K562 (cell line): ENCODE measurements around the gene CASP6. TPM values are rescaled to one million over a fixed set of nuclear protein-coding genes. Genes with fewer than 3 reads are reported as not detected.
A peak's percentile ranks its signal among the peaks of the same experiment; 100 is the strongest.

Source experiments
- ATAC-seq: fragments of 200-7000 bp; cut with Tn5 transposase; 3 replicates; pipeline ENCODE4 v1.9.1; 2020; ENCODE audit warnings: moderate library complexity
- BruUV-seq: library from RNA; stranded (reverse); fragments of 400-500 nt; replicated peaks from 2 replicates; lab custom pipeline; 2021; lab: Mats Ljungman, UMichigan
- CTCF ChIA-PET: fragments of 300-600 bp; formaldehyde crosslinking; extraction: SDS; loops from one replicate; lab custom pipeline; 2021; ENCODE audit warnings: low intra/inter-chr PET ratio; lab: Yijun Ruan, JAX
- POLR2A ChIA-PET: fragments of 300-600, 350-650 bp; sonication (Branson Sonifier 250); formaldehyde crosslinking; extraction: SDS; loops from one replicate; lab custom pipeline; 2021; ENCODE audit warnings: antibody characterized with exemption, inconsistent platforms; lab: Yijun Ruan, JAX
- DNase-seq, 4 experiments: peaks; one replicate each; pipeline versions ENCODE4 v3.0.0 to v3.0.0-alpha.2; 2011 to 2018; ENCODE audit warnings: low spot score in 3 of 4, mixed read lengths in 3 of 4; ENCODE audit errors: extremely low read depth in 1 of 4
- FAIRE-seq: peaks from 2 replicates; lab custom pipeline; 2011; peaks lifted over from hg19 to GRCh38; lab: Jason Lieb, UNC
- H2AFZ ChIP-seq: 2 replicates; pipeline ENCODE4 v1.6.0; 2011; ENCODE audit warnings: low read depth, low read length, control low read depth, inconsistent platforms
- H3K27ac ChIP-seq: fragments of 200-600 bp; 3 replicates; pipeline ENCODE4 v1.8.0; 2011; ENCODE audit warnings: low read depth, mild to moderate bottlenecking, control low read depth, inconsistent platforms, low read length, moderate library complexity, mixed read lengths; ENCODE audit errors: extremely low read depth
- H3K27me3 ChIP-seq, 2 experiments: fragments of 300-600 bp in 1 of 2; 2 replicates in 1 of 2; 3 replicates in 1 of 2; pipeline versions ENCODE4 v1.6.0 to v1.8.0; 2011; ENCODE audit warnings: inconsistent platforms in 2 of 2, low read length in 2 of 2, mild to moderate bottlenecking in 1 of 2, mixed read lengths in 1 of 2, moderate library complexity in 1 of 2; ENCODE audit not compliant: control insufficient read depth in 2 of 2, insufficient read depth in 2 of 2
- H3K36me3 ChIP-seq: fragments of 300-600 bp; 3 replicates; pipeline ENCODE4 v1.8.0; 2011; ENCODE audit warnings: mild to moderate bottlenecking, low read length, inconsistent platforms; ENCODE audit not compliant: control insufficient read depth, insufficient read depth
- H3K4me1 ChIP-seq, 2 experiments: fragments of 200-600 bp in 1 of 2; replicated peaks in 1 of 2; 2 replicates in 1 of 2; 3 replicates in 1 of 2; pipeline versions ENCODE4 v1.5.1 to v1.8.0; 2011; ENCODE audit warnings: inconsistent platforms in 2 of 2, low read length in 2 of 2, mild to moderate bottlenecking in 1 of 2, mixed read lengths in 1 of 2, moderate library complexity in 1 of 2; ENCODE audit not compliant: control insufficient read depth in 2 of 2, insufficient read depth in 2 of 2
- H3K4me2 ChIP-seq: 2 replicates; pipeline ENCODE4 v1.6.1; 2011; ENCODE audit warnings: low read length, control low read depth, inconsistent platforms, mixed read lengths; ENCODE audit not compliant: insufficient read depth
- H3K4me3 ChIP-seq: fragments of 200-600 bp; sonication (generic), shearing (Covaris generic); 2 replicates; pipeline ENCODE4 v1.5.1; 2016; ENCODE audit warnings: control low read depth, inconsistent platforms
- H3K79me2 ChIP-seq: fragments of 200-600 bp; 3 replicates; pipeline ENCODE4 v1.8.0; 2011; ENCODE audit warnings: low read length, inconsistent platforms; ENCODE audit not compliant: control insufficient read depth, insufficient read depth
- H3K9ac ChIP-seq, 2 experiments: 2 replicates each; pipeline versions ENCODE4 v1.6.0 to v1.6.1; 2011; ENCODE audit warnings: low read depth in 2 of 2, low read length in 2 of 2, control low read depth in 1 of 2, inconsistent platforms in 1 of 2, mild to moderate bottlenecking in 1 of 2, mixed read lengths in 1 of 2; ENCODE audit not compliant: insufficient read depth in 1 of 2
- H3K9me1 ChIP-seq: one replicate; pipeline ENCODE4 v1.6.0; 2011; ENCODE audit warnings: inconsistent platforms, mild to moderate bottlenecking, low read length, moderate library complexity; ENCODE audit not compliant: control insufficient read depth, insufficient read depth
- H3K9me3 ChIP-seq: replicated peaks from 2 replicates; pipeline ENCODE4 v1.5.1; 2011; ENCODE audit warnings: low read depth, low read length, inconsistent platforms; ENCODE audit not compliant: control insufficient read depth, insufficient read depth
- H4K20me1 ChIP-seq: replicated peaks from 2 replicates; pipeline ENCODE4 v1.6.1; 2011; ENCODE audit warnings: low read length, inconsistent platforms, mixed read lengths; ENCODE audit not compliant: control insufficient read depth, insufficient read depth
- CBX8 ChIP-seq: fragments of 200-600 bp; sonication (generic); IDR thresholded peaks from 2 replicates; pipeline ENCODE4 v1.6.1; 2012; ENCODE audit warnings: borderline replicate concordance, mixed run types, low read depth, mild to moderate bottlenecking, moderate library complexity, mixed read lengths, low read length, control low read depth, inconsistent platforms; ENCODE audit not compliant: poor library complexity, severe bottlenecking; ENCODE audit errors: extremely low read depth
- CEBPG ChIP-seq, 3 experiments: fragments of 200-800 bp in 1 of 3; sonication (Bioruptor generic) in 1 of 3; sonication (generic) in 1 of 3; formaldehyde crosslinking in 1 of 3; IDR thresholded peaks in 2 of 3; conservative IDR thresholded peaks in 1 of 3; 2 replicates each; pipeline versions ENCODE4 v1.6.1 to v1.8.0; 2016 to 2022; ENCODE audit warnings: missing compliant biosample characterization in 2 of 3, missing genetic modification characterization in 2 of 3, mild to moderate bottlenecking in 1 of 3, missing genetic modification reagents in 1 of 3
- CHCHD3 ChIP-seq: fragments of 250-450 bp; sonication (Bioruptor Pico); IDR thresholded peaks from 2 replicates; pipeline ENCODE4 v2.1.2; 2022; ENCODE audit warnings: mild to moderate bottlenecking
- EGR1 ChIP-seq: fragments of 450-650 bp; conservative IDR thresholded peaks from 2 replicates; pipeline ENCODE4 v1.6.1; 2017; ENCODE audit warnings: mild to moderate bottlenecking
- FOXA3 ChIP-seq, 2 experiments: fragments of 450-650 bp in 1 of 2; sonication (generic) in 1 of 2; formaldehyde crosslinking; IDR thresholded peaks in 1 of 2; conservative IDR thresholded peaks in 1 of 2; 2 replicates each; pipeline versions ENCODE4 v1.4.0 to v1.8.0; 2020 to 2022; ENCODE audit warnings: mild to moderate bottlenecking in 2 of 2, missing genetic modification reagents in 1 of 2
- MEIS2 ChIP-seq: fragments of 450-650 bp; IDR thresholded peaks from 2 replicates; pipeline ENCODE4 v1.6.1; 2014; ENCODE audit warnings: mild to moderate bottlenecking; ENCODE audit not compliant: partially characterized antibody
- SRSF9 ChIP-seq: fragments of 200-400 bp; formaldehyde crosslinking; IDR thresholded peaks from 2 replicates; pipeline ENCODE4 v1.6.1; 2017; ENCODE audit warnings: low read depth, low read length, borderline replicate concordance
- ZNF175 ChIP-seq: fragments of 200-800 bp; sonication (Bioruptor generic); IDR thresholded peaks from 2 replicates; pipeline ENCODE4 v1.6.1; 2016; ENCODE audit warnings: low read depth, mild to moderate bottlenecking, missing genetic modification characterization, missing compliant biosample characterization
- in situ Hi-C: fragments of 300-500 bp; cut with MboI; formaldehyde crosslinking; loops from 4 replicates; pipeline ENCODE4 v1.15.0; 2018; ENCODE audit warnings: inconsistent platforms, mixed read lengths
- intact Hi-C: fragments of 100-400 bp; cut with micrococcal nuclease; formaldehyde crosslinking; loops from 2 replicates; pipeline ENCODE4 v1.14.2; 2022
- polyA plus RNA-seq, 8 experiments: library from polyadenylated mRNA; depleted of rRNA in 4 of 8; stranded (reverse) in 5 of 8; unstranded in 3 of 8; fragments of >200 nt; fragmentation: Nextera tagmentation in 2 of 8; fragmentation: Illumina TruSeq in 1 of 8; extraction: Ambion mirVana in 2 of 8; extraction: Trizol in 1 of 8; gene quantifications; 2 replicates each; pipeline versions ENCODE4 v1.2.1 to v1.2.3, GENCODE V29; 2011 to 2014; ENCODE audit warnings: inconsistent platforms in 1 of 8, missing spikeins in 1 of 8
- total RNA-seq, 7 experiments: library from RNA; depleted of rRNA in 6 of 7; stranded (reverse); fragments of >200 nt in 6 of 7; fragmentation: Illumina TruSeq in 2 of 7; extraction: Trizol in 2 of 7; gene quantifications; 2 replicates each; pipeline versions ENCODE4 v1.2.1 to v1.2.3, GENCODE V29; 2011 to 2021; ENCODE audit warnings: low replicate concordance in 1 of 7
- TF ChIP-seq, protein P1 (sequence below), 2 experiments: IDR thresholded peaks in 1 of 2; conservative IDR thresholded peaks in 1 of 2; 2 replicates each; pipeline ENCODE4 v1.6.1; 2016; ENCODE audit warnings: low read depth in 2 of 2, mild to moderate bottlenecking in 1 of 2, missing compliant biosample characterization in 1 of 2, missing genetic modification characterization in 1 of 2, moderate library complexity in 1 of 2
- TF ChIP-seq, protein P2 (sequence below): fragments of 200-800 bp; sonication (Bioruptor generic); IDR thresholded peaks from 2 replicates; pipeline ENCODE4 v1.6.1; 2017; ENCODE audit warnings: missing genetic modification characterization, missing compliant biosample characterization
- TF ChIP-seq, protein P3 (sequence below): fragments of 250-450 bp; sonication (Bioruptor Pico); IDR thresholded peaks from 2 replicates; pipeline ENCODE4 v1.5.0; 2021; ENCODE audit warnings: mild to moderate bottlenecking, moderate library complexity
- TF ChIP-seq, protein P4 (sequence below): fragments of 450-650 bp; IDR thresholded peaks from 2 replicates; pipeline ENCODE4 v1.6.1; 2016; ENCODE audit warnings: low read depth, mild to moderate bottlenecking, moderate library complexity

The CASP6 gene
- total and polyA plus RNA-seq, 9 of the 15 experiments (the other 6 are each of a cell fraction or from before 2014, with no cell fraction given) = 20.8 to 72.7 (median 39.1) TPM

DNA sequence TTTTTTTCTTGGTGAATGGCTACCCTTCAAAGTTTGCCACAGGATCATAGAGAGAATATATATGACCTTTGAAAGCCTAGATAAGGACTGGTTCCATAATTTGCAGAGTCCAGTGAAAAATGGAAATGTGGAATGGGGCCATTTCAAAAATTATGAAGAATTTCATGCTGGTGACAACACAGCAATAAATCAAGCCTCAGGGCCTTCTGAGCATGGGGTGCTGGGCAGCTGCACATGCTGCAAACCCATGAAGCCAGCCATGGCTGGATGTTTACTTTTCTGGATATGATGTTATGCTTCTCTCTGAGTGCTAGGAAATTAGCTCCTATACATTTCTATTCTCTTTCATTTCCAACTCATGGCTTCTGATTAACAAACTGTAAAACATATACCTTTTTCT lies 42.6 kb upstream of the CASP6 start:
- BruUV-seq = no TSS peak
- H4K20me1 ChIP-seq = no peaks in the 10 kb centered on the region
- in situ Hi-C loops = no loop called here
- H3K9me1 ChIP-seq = no peaks in the 10 kb centered on the region
- H3K79me2 ChIP-seq = no peaks in the 10 kb centered on the region
- no peaks in the 10 kb centered on the region for H3K9me3 ChIP-seq
- ATAC-seq = peak; percentile 34; the same call in 2 of the 3 replicates
- H3K9ac ChIP-seq = no peak overlapping the region
- H3K4me2 ChIP-seq = no peak overlapping the region
- H2AFZ ChIP-seq = peak overlapping the region; percentile 25
- intact Hi-C loops = no loop called here
- no peaks in the 10 kb centered on the region for H3K27me3 ChIP-seq
- H3K4me1 ChIP-seq = peaks cover 3 to 15% of the 10 kb centered on the region in 2 experiments; a peak in 3 of 5 replicates
- no peak overlapping the region for H3K27ac ChIP-seq
- no peak for DNase-seq
- ChIA-PET POLR2A (no interaction called here), CTCF (no interaction called here)
- peak; percentile 29 for FAIRE-seq
- H3K4me3 ChIP-seq = no peak overlapping the region
- H3K36me3 ChIP-seq = no peaks in the 10 kb centered on the region
- TF ChIP-seq CEBPG (CRISPR knock-in tag; IDR thresholded peaks at IDR 0.05) (no peak), CEBPG (tag; conservative IDR thresholded peaks at IDR 0.05 in 1 of 2, IDR thresholded peaks at IDR 0.05 in 1 of 2) (no peak), CBX8 (no peak), EGR1 (no peak), CHCHD3 (CRISPR knock-in tag) (no peak), MEIS2 (peak; percentile 91), SRSF9 (no peak), ZNF175 (CRISPR knock-in tag) (no peak), FOXA3 (CRISPR knock-in tag; conservative IDR thresholded peaks at IDR 0.05 in 1 of 2, IDR thresholded peaks at IDR 0.05 in 1 of 2) (no peak)
- TF ChIP-seq, protein P1, sequence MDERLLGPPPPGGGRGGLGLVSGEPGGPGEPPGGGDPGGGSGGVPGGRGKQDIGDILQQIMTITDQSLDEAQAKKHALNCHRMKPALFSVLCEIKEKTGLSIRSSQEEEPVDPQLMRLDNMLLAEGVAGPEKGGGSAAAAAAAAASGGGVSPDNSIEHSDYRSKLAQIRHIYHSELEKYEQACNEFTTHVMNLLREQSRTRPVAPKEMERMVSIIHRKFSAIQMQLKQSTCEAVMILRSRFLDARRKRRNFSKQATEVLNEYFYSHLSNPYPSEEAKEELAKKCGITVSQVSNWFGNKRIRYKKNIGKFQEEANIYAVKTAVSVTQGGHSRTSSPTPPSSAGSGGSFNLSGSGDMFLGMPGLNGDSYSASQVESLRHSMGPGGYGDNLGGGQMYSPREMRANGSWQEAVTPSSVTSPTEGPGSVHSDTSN (CRISPR knock-in tag; IDR thresholded peaks at IDR 0.05; ENCODE audit: low read depth) = no peak
- TF ChIP-seq, protein P1 (tag; conservative IDR thresholded peaks at IDR 0.05; ENCODE audit: low read depth) = peak; percentile 91
- TF ChIP-seq, protein P2, sequence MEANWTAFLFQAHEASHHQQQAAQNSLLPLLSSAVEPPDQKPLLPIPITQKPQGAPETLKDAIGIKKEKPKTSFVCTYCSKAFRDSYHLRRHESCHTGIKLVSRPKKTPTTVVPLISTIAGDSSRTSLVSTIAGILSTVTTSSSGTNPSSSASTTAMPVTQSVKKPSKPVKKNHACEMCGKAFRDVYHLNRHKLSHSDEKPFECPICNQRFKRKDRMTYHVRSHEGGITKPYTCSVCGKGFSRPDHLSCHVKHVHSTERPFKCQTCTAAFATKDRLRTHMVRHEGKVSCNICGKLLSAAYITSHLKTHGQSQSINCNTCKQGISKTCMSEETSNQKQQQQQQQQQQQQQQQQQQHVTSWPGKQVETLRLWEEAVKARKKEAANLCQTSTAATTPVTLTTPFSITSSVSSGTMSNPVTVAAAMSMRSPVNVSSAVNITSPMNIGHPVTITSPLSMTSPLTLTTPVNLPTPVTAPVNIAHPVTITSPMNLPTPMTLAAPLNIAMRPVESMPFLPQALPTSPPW (CRISPR knock-in tag) = no peak
- TF ChIP-seq, protein P3, sequence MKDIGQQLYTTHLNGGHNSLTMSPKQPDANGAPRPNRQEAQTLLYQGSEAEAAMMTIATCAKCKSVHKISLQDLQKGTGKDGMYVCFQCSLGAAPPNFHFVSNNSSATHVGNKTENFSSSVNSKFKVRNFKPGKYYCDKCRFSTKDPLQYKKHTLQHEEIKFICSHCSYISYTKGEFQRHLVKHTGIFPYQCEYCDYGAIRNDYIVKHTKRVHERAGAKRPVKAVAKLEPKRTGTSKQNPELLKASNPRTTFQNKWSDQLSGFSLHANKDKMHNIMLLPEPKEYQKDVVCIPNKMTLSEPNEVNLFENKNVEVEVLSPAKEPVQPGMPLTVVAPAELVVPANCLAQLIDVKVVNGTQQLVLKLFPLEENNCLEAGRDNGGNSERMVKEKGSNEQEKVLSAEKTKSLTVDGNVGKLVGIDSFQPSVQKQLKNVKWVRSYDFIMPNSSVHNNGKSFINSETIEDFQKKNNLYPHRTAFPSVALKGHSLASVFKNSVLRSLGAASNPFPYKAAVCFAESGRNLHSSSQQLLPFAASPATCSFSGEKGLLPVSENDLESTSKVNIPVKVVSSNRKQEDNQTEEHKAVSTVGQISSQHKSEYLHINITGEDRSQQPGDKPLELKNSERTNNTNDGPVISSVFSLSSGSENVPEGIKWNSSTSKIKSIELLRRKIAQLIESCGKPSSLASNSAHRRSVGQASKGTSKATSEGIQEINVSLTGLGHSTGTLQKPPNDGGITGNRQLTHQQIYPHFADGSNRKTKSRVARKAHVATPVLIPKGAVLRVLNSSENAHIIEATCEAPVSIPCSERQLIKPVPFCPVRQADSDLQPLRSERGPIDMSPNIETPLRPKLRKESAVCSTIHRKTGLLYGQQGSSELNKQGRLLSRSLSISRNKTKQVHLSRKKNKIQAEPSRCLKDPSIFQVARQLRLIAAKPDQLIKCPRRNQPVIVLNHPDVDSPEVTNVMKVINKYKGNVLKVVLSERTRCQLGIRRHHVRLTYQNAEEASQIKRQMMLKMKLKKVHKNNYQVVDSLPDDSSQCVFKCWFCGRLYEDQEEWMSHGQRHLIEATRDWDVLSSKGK (CRISPR knock-in tag) = no peak
- TF ChIP-seq, protein P4, sequence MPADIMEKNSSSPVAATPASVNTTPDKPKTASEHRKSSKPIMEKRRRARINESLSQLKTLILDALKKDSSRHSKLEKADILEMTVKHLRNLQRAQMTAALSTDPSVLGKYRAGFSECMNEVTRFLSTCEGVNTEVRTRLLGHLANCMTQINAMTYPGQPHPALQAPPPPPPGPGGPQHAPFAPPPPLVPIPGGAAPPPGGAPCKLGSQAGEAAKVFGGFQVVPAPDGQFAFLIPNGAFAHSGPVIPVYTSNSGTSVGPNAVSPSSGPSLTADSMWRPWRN = no peak
